NCI-H82 treated with DMSO at 0.1 percent for 48 hours (cell line): ENCODE measurements around the gene TP63.
A peak's percentile ranks its signal among the peaks of the same experiment; 100 is the strongest.

Experiments used
- DNase-seq: peaks from one replicate; lab custom pipeline; 2025; ENCODE audit not compliant: unreplicated experiment; lab: John Stamatoyannopoulos, UW

The TP63 gene

GRCh38 chr3:189772584-189772983 is 141.4 kb downstream of the TP63 start:
- DNase-seq, result peak; percentile 98

- DNase-seq, result peak; percentile 72
Measured at GRCh38 chr3:189773056-189773455, 141.9 kb downstream of the TP63 start.

- DNase-seq, result no peak
Measured at GRCh38 chr3:189776149-189776824, 145.1 kb downstream of the TP63 start.

GRCh38 chr3:189778340-189778950 is 147.3 kb downstream of the TP63 start:
- no peak for DNase-seq

GRCh38 chr3:189779166-189779565 is 148.0 kb downstream of the TP63 start:
- DNase-seq, result no peak

DNA sequence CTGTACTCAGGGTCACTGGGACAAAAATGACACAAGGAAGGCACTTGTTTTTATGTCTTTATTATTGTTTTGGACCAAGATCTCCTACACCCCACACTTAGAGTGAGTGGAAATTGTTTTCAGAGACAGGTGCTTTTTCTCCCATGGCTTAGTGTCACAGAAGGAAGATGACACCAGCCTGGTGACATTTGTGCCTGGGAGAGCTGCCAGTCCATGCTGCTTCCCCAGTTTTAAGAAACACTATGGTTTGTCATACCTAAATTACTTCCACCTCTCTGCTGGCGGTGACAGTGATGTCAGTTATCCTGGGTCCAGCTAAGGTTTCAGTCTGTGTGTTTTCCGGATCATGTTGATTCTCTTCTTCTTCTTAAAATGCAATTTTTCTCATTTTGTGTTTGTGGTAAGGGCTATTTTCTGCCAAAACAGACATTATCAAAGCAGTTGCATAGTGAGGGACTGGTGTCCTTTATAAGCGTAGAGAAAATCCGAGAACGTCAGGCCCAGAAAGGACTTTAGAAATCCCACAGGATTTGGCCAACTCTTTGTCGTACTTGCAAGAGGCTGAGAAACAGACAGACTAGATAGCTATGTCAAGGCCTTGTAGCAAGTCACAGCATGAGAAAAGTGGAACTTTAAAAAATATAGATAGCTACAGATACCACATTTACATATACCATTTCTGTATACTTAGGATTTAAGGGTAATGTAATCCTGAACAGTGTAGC is 149.5 kb downstream of the TP63 start:
- no peak for DNase-seq

- DNase-seq, result no peak
Measured at GRCh38 chr3:189781415-189781814, 150.2 kb downstream of the TP63 start.

- DNase-seq, result no peak
Measured at GRCh38 chr3:189786479-189787064, 155.4 kb downstream of the TP63 start.

DNA sequence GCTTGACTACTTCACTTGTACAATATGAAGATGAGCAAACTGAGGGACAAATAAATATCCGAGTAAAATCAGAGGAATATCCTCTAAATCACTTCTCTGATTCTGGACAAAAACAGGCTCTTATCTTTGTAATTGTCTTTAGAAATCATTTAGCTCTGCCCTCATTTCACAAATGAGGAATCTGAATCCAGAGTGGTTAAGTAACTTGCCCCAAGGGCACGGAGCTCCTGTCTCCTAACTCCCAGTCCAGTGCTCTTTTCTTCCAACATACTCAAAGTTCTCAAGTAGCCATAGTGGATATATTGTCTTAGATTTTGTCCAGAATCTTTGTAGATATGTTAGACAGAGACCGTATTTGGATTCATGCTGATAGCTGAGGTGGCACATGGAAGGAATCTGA is 156.0 kb downstream of the TP63 start:
- DNase-seq, result no peak

- no peak for DNase-seq
Measured at GRCh38 chr3:189787632-189788031, 156.4 kb downstream of the TP63 start.

DNA sequence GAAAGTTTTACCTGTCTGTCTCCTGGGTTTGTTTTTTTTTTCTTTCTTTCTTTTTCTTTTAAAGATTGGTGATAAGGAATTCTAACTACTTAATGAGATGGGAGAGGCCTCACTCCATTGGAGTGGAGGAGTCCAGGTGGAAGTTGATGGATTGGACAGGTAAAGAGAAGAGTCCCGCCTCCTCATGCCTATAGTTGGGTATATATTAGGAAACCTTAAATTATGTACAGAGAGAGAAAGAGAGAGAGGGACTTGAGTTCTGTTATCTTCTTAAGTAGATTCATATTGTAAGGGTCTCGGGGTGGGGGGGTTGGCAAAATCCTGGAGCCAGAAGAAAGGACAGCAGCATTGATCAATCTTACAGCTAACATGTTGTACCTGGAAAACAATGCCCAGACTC is 158.2 kb downstream of the TP63 start:
- no peak for DNase-seq

DNA sequence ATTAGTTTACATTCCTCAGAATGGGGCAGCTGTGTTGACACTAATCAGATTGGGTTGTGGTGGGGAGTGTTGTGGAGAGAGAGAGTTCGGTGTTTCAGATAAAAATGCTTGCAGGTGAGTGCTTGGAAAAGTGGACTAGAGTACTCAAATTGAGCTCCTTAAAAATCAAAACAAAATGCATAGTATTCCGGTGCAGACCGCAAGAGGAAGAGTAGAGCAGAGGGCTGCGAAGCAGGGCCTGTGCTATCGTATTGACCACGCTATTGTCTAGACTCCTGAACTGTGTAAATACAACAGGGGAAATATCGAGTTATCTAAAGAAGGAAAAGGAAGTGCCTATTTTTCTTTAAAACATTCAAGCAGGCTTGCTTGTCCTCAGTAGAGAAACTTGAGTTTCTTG is 159.5 kb downstream of the TP63 start:
- DNase-seq, result peak; percentile 73

- DNase-seq, result no peak
Measured at GRCh38 chr3:189792046-189792929, 161.1 kb downstream of the TP63 start.

- no peak for DNase-seq
Measured at GRCh38 chr3:189794518-189794917, 163.3 kb downstream of the TP63 start.

GRCh38 chr3:189797103-189797750 is 166.0 kb downstream of the TP63 start:
- DNase-seq, result peak; percentile 21

DNA sequence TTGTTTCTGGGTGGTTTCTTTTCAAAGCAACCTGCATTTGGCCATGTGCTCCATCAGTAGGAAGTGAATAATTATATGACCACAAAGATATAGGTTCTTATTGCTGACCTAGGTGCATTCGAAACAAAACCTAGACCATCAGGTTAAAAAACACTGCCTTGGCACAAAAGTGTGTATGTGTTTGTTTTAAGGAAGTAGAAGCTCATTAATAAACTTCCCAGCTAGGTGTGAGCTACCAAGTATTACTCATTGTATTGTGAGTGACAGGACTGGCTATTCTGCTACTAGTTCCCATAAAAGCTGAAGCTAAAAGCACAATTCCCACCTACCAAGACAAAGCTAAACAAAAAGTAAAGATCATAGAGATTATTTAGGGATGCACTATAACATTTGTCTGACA is 168.2 kb downstream of the TP63 start:
- DNase-seq, result no peak

GRCh38 chr3:189800436-189800835 is 169.2 kb downstream of the TP63 start:
- no peak for DNase-seq

DNA sequence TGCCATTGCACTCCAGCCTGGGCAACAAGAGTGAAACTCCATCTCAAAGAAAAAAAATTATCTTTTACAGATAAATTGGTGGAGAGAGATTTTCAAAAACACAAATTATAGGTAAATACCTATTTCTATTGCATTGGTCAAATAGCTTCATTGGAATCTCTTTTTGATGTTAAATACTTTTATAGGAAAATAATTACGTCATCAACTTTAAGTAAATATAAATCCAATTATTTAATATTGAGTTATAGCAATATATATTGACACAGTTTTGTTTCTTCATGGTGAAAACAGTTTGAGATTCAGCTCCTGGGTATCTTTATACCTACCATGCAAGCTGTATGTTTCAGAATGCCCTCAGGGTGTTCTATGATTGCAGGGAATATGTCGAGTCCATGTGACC is 172.1 kb downstream of the TP63 start:
- no peak for DNase-seq

DNA sequence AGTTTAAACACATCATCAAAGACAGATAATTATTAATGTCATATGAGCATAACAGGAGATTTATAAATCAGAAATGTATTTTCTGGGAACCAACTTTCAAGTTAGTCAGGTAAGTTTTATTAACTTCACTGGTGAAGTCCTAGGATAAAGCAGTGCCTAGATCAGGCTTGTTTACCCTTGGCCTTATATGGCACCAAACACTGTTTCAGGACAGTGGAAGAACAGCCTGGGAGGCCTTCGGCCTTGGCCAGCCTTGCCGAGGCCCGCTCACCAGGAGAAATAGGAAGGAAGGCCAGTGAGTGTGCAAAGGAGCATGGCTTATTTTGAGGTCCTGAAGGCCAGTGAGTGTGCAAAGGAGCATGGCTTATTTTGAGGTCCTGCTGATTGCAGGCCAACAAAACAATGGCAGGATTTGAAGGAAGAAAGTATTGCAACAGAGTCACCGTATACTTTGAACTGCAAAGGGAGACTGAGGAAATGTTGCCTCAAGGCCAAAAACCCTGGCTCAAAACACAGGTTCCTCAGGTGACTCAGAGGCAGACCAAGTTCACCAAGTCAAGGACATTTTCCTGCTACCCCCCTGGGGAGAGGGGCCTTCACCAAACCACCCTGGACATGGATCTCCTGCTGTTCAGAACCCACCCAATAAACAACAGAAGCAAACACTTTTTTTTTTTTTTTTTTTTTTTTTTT is 174.3 kb downstream of the TP63 start:
- DNase-seq, result no peak
